HPDE6-E6E7 (cell line): ENCODE data around the gene VPS35L.

ENCODE experiments used
- DNase-seq: peaks from one replicate; pipeline ENCODE4 v3.0.0; 2011; ENCODE audit warnings: missing footprints; ENCODE audit errors: extremely low spot score

VPS35L gene

DNA sequence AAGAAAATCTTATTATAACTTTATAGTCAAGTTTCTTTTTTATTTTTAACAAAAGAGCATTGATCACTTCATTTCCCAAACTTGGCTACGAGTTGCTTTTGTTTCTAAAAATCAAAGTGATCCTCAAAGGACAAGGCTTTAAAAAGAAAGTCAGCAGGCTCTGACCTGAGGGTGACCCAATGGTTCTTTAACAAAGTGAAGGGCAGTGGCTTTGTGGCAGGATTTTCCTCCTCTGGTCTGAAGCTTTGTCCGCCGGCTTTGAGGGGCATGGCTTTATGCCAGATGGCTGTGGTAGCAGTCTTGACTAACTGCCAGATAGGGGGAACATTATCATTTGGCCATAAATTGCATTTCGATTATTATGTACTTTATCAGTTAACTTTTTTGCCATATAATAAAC, 191.1 kb downstream of the VPS35L start:
- DNase-seq = no peak

GRCh38 chr16:19748389-19749168, 193.1 kb downstream of the VPS35L start:
- no peak for DNase-seq

DNA sequence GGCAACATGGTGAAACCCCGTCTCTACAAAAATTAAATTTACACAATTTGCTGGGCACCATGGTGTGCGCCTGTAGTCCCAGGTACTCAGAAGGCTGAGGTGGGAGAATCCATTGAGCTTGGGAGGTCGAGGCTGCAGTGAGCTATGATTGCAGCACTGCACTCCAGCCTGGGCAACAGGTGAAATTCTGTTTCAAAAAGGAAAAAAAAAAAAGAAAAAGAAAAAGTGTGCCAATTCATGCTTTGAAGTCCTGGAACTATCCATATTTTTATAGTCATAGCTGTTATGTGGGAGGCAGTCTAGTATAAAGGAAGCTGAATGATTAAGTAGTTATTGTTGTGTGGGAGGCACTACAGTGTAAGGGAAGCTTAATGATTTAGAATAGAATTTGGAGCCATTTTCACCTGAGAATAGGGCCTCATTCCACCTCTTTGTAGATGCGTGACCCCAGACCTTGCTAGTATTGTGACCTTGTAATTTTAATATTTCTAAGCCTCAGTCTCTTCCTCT, 194.1 kb downstream of the VPS35L start:
- no peak for DNase-seq
